VCaP (cell line): Measurements from ENCODE around the gene SLC13A3.
A peak's percentile ranks its signal among the peaks of the same experiment; 100 is the strongest.

ENCODE experiments used
- H3K27ac ChIP-seq: fragments of 450-650 bp; 2 replicates; pipeline ENCODE4 v1.5.1; 2017
- CTCF ChIP-seq: fragments of 450-650 bp; conservative IDR thresholded peaks from 2 replicates; pipeline ENCODE4 v1.5.1; 2017; ENCODE audit warnings: mild to moderate bottlenecking, moderate library complexity

Gene SLC13A3

GRCh38 chr20:46642265-46642968 is 8.8 kb downstream of the SLC13A3 start:
- no peak overlapping the region for H3K27ac ChIP-seq
- no peak for TF ChIP-seq CTCF

GRCh38 chr20:46641424-46641823 is 9.8 kb downstream of the SLC13A3 start:
- H3K27ac ChIP-seq, result peak overlapping the region; percentile 37; the same call in 1 of the 2 replicates
- TF ChIP-seq CTCF, result no peak

- peak overlapping the region; percentile 37; the same call in 1 of the 2 replicates for H3K27ac ChIP-seq
- TF ChIP-seq CTCF, result no peak
Observed at GRCh38 chr20:46640536-46641311, 10.5 kb downstream of the SLC13A3 start.

- no peak for TF ChIP-seq CTCF
- H3K27ac ChIP-seq, result peak overlapping the region; percentile 37; the same call in 1 of the 2 replicates
Observed at GRCh38 chr20:46640044-46640443, 11.2 kb downstream of the SLC13A3 start.

GRCh38 chr20:46639587-46639986 is 11.7 kb downstream of the SLC13A3 start:
- H3K27ac ChIP-seq, result no peak overlapping the region; the same call in 1 of the 2 replicates
- no peak for TF ChIP-seq CTCF

- H3K27ac ChIP-seq, result no peak overlapping the region
- TF ChIP-seq CTCF, result no peak
Observed at GRCh38 chr20:46638898-46639274, 12.4 kb downstream of the SLC13A3 start.

GRCh38 chr20:46638134-46638897 is 12.9 kb downstream of the SLC13A3 start:
- no peak overlapping the region for H3K27ac ChIP-seq
- TF ChIP-seq CTCF, result no peak
